H1 (cell line): ENCODE data around the gene POLR2A. TPM values are rescaled to one million over a fixed set of nuclear protein-coding genes. Genes with fewer than 3 reads are reported as not detected.

Source experiments
- ATF3 ChIP-seq: IDR thresholded peaks from 2 replicates; pipeline ENCODE4 v1.6.1; 2011; ENCODE audit warnings: low read depth, mild to moderate bottlenecking, low read length; ENCODE audit not compliant: insufficient read depth
- BCL11A ChIP-seq, 2 experiments: IDR thresholded peaks; one replicate each; pipeline ENCODE4 v1.6.1; 2011; ENCODE audit warnings: low read depth in 2 of 2, low read length in 2 of 2, mild to moderate bottlenecking in 2 of 2
- CBX5 ChIP-seq: fragments of 300-800, 300-1000 bp; sonication (generic); IDR thresholded peaks from 2 replicates; pipeline ENCODE4 v1.7.1; 2016; ENCODE audit warnings: antibody characterized with exemption, low read length, low read depth
- POLR2A ChIP-seq, 2 experiments: IDR thresholded peaks; 1 replicate in 1 of 2; 2 replicates in 1 of 2; pipeline ENCODE4 v1.6.1; 2011; ENCODE audit warnings: low read depth in 2 of 2, low read length in 2 of 2, mild to moderate bottlenecking in 2 of 2; ENCODE audit errors: control extremely low read depth in 1 of 2
- RFX5 ChIP-seq: IDR thresholded peaks from 2 replicates; pipeline ENCODE4 v1.6.1; 2011; ENCODE audit warnings: low read depth, low read length, improper control_type of control experiment, borderline replicate concordance
- SRF ChIP-seq: IDR thresholded peaks from 2 replicates; pipeline ENCODE4 v1.6.1; 2011; ENCODE audit warnings: mild to moderate bottlenecking, low read depth, low read length, moderate library complexity
- polyA plus RNA-seq, 7 experiments: library from polyadenylated mRNA; depleted of rRNA in 3 of 7; stranded (reverse) in 5 of 7; unstranded in 2 of 7; fragments of >200 nt in 5 of 7; fragments of 200-250 nt in 2 of 7; gene quantifications; 1 replicate in 5 of 7; 2 replicates in 1 of 7; 4 replicates in 1 of 7; pipeline versions ENCODE4 v1.2.1 to v1.2.3, GENCODE V29; 2011 to 2013; ENCODE audit warnings: missing spikeins in 2 of 7, mixed read lengths in 2 of 7
- total RNA-seq: library from RNA; stranded (reverse); fragmentation: NEBNext Ultra II Directional; extraction: Animal tissue kit (Norgen Biotek cat#: 25700); gene quantifications from 2 replicates; pipeline ENCODE4 v1.2.1, GENCODE V29; 2021

The POLR2A gene
- total and polyA plus RNA-seq, 2 of the 8 experiments (the other 6 are each of a cell fraction or from before 2014, with no cell fraction given), result 26.8 to 150 TPM

GRCh38 chr17:7491583-7491982 is 7.4 kb downstream of the POLR2A start (continued):
- TF ChIP-seq ATF3, result no peak
- TF ChIP-seq SRF, result no peak
- no peak for TF ChIP-seq BCL11A (IDR thresholded peaks at IDR 0.05; ENCODE audit: low read depth in 2 of 2, low read length in 2 of 2)
- no peak for TF ChIP-seq CBX5
- TF ChIP-seq POLR2A (IDR thresholded peaks at IDR 0.05; ENCODE audit: control extremely low read depth in 1 of 2, low read depth in 2 of 2, low read length in 2 of 2), result no peak
- TF ChIP-seq RFX5, result no peak
